Activated CD8-positive, alpha-beta T cell treated with anti-CD3 and anti-CD28 coated beads for 36 hours (primary cell): ENCODE measurements around the gene SRCIN1. TPM values are rescaled to one million over a fixed set of nuclear protein-coding genes. Genes with fewer than 3 reads are reported as not detected.

Experiments used
- ATAC-seq: fragments of 200-7000 bp; cut with Tn5 transposase; one replicate; pipeline ENCODE4 v1.10.0; 2021; ENCODE audit warnings: mild to moderate bottlenecking, moderate library complexity
- CTCF ChIA-PET: fragments of 350-600 bp; sonication (Branson Sonifier 250); formaldehyde crosslinking; loops from one replicate; lab custom pipeline; 2021; ENCODE audit warnings: antibody characterized with exemption; lab: Charles Lee
- POLR2A ChIA-PET: fragments of 350-600 bp; sonication (Branson Sonifier 250); formaldehyde crosslinking; loops from one replicate; lab custom pipeline; 2021; ENCODE audit warnings: antibody characterized with exemption; lab: Charles Lee
- DNase-seq: peaks from one replicate; pipeline ENCODE4 v3.0.0-alpha.2; 2020
- H3K27ac Mint-ChIP-seq: one replicate; pipeline ENCODE4 v1.8.0; 2021; ENCODE audit warnings: mild to moderate bottlenecking, mixed read lengths
- H3K27me3 Mint-ChIP-seq: one replicate; pipeline ENCODE4 v1.8.0; 2021; ENCODE audit warnings: mixed read lengths
- H3K36me3 Mint-ChIP-seq: one replicate; pipeline ENCODE4 v1.8.0; 2021; ENCODE audit warnings: low read depth, mixed read lengths
- H3K4me1 Mint-ChIP-seq: one replicate; pipeline ENCODE4 v1.8.0; 2021; ENCODE audit warnings: low read depth, mixed read lengths
- H3K4me3 Mint-ChIP-seq: one replicate; pipeline ENCODE4 v1.8.0; 2021; ENCODE audit warnings: mild to moderate bottlenecking, moderate library complexity, mixed read lengths
- H3K9me3 Mint-ChIP-seq: one replicate; pipeline ENCODE4 v1.8.0; 2021; ENCODE audit warnings: mixed read lengths
- CTCF ChIP-seq: fragments of 200-600 bp; IDR thresholded peaks from one replicate; pipeline ENCODE4 v1.8.0; 2022; ENCODE audit warnings: antibody characterized with exemption, mild to moderate bottlenecking
- intact Hi-C: fragments of 100-400 bp; cut with micrococcal nuclease; formaldehyde crosslinking; loops from one replicate; pipeline ENCODE4 v1.10.0; 2022
- total RNA-seq, 2 experiments: library from RNA; stranded (reverse); gene quantifications; one replicate each; pipeline ENCODE4 v1.2.3, GENCODE V29; 2021

SRCIN1 gene
- total RNA-seq, 2 experiments from 2014 or later, result 0.74 to 1.1 TPM

GRCh38 chr17:38561416-38562214, 44.1 kb downstream of the SRCIN1 start:
- Mint-ChIP-seq H3K27ac (no peak overlapping the region), H3K27me3 (peaks cover 54% of the 10 kb centered on the region), H3K4me3 (no peak overlapping the region), H3K9me3 (no peaks in the 10 kb centered on the region), H3K36me3 (no peaks in the 10 kb centered on the region), H3K4me1 (peaks cover 36% of the 10 kb centered on the region)
- ChIA-PET CTCF (interaction anchor here (8.7 to 10.4 kb wide), 2 partner anchors 23 to 104 kb away, joined by 241 to 251 read pairs; no protein-coding TSS in a partner anchor), POLR2A (interaction anchor here (1.1 kb wide), 1 partner anchor 139 kb away, joined by 3 read pairs; no protein-coding TSS in a partner anchor)
- intact Hi-C loops, result no loop called here
- no peak for TF ChIP-seq CTCF
- no peak for DNase-seq
- ATAC-seq, result no peak

GRCh38 chr17:38560503-38561318, 45.0 kb downstream of the SRCIN1 start:
- H3K27me3 Mint-ChIP-seq, result peaks cover 47% of the 10 kb centered on the region
- H3K4me3 Mint-ChIP-seq, result no peak overlapping the region
- no peak overlapping the region for H3K27ac Mint-ChIP-seq
- H3K36me3 Mint-ChIP-seq, result no peaks in the 10 kb centered on the region
- ChIA-PET POLR2A (interaction anchor here (0.7 to 1.1 kb wide), 2 partner anchors 140 to 291 kb away, joined by 3 read pairs; no protein-coding TSS in a partner anchor), CTCF (interaction anchor here (1.2 to 10.4 kb wide), 5 partner anchors 18 to 105 kb away, joined by 3 to 251 read pairs (median 47); partner anchors contain the start of gene SRCIN1)
- intact Hi-C loops, result no loop called here
- H3K4me1 Mint-ChIP-seq, result peaks cover 36% of the 10 kb centered on the region
- DNase-seq (peak; percentile 44), ATAC-seq (no peak)
- TF ChIP-seq CTCF, result no peak
- no peaks in the 10 kb centered on the region for H3K9me3 Mint-ChIP-seq

- ATAC-seq (no peak), DNase-seq (no peak)
- intact Hi-C loops, result loop anchor here (10.0 kb wide), 1 partner anchor 105 kb away; no protein-coding TSS in a partner anchor
- no peak overlapping the region for H3K4me3 Mint-ChIP-seq
- TF ChIP-seq CTCF, result no peak
- POLR2A ChIA-PET, result interaction anchor here (1.1 to 1.8 kb wide), 2 partner anchors 18 to 107 kb away, joined by 4 to 7 read pairs; no protein-coding TSS in a partner anchor
- H3K4me1 Mint-ChIP-seq, result peaks cover 36% of the 10 kb centered on the region
- H3K36me3 Mint-ChIP-seq, result no peaks in the 10 kb centered on the region
- H3K9me3 Mint-ChIP-seq, result no peaks in the 10 kb centered on the region
- no peak overlapping the region for H3K27ac Mint-ChIP-seq
- CTCF ChIA-PET, result interaction anchor here (0.9 to 10.4 kb wide), 21 partner anchors 9 to 211 kb away, joined by 3 to 251 read pairs (median 5); partner anchors contain the start of gene SRCIN1
- peaks cover 42% of the 10 kb centered on the region for H3K27me3 Mint-ChIP-seq
Measured at GRCh38 chr17:38559880-38560230, 45.9 kb downstream of the SRCIN1 start.

GRCh38 chr17:38559051-38559879, 46.5 kb downstream of the SRCIN1 start:
- Mint-ChIP-seq H3K36me3 (no peaks in the 10 kb centered on the region), H3K27ac (peak overlapping the region; percentile 16), H3K4me3 (peak overlapping the region; percentile 75), H3K4me1 (peaks cover 34% of the 10 kb centered on the region), H3K27me3 (peaks cover 41% of the 10 kb centered on the region), H3K9me3 (no peaks in the 10 kb centered on the region)
- intact Hi-C loops, result loop anchor here (10.0 kb wide), 1 partner anchor 106 kb away; no protein-coding TSS in a partner anchor
- ATAC-seq (peak; percentile 75), DNase-seq (peak; percentile 96)
- CTCF ChIA-PET, result interaction anchor here (0.7 to 10.4 kb wide), 29 partner anchors 7 to 210 kb away, joined by 3 to 251 read pairs (median 6); partner anchors contain the start of genes MLLT6 and SRCIN1
- POLR2A ChIA-PET, result interaction anchor here (1.1 to 1.8 kb wide), 6 partner anchors 18 to 169 kb away, joined by 3 to 7 read pairs (median 4); no protein-coding TSS in a partner anchor
- peak; percentile 34 for TF ChIP-seq CTCF
